ENCODE results near the gene DACT2.

DNA sequence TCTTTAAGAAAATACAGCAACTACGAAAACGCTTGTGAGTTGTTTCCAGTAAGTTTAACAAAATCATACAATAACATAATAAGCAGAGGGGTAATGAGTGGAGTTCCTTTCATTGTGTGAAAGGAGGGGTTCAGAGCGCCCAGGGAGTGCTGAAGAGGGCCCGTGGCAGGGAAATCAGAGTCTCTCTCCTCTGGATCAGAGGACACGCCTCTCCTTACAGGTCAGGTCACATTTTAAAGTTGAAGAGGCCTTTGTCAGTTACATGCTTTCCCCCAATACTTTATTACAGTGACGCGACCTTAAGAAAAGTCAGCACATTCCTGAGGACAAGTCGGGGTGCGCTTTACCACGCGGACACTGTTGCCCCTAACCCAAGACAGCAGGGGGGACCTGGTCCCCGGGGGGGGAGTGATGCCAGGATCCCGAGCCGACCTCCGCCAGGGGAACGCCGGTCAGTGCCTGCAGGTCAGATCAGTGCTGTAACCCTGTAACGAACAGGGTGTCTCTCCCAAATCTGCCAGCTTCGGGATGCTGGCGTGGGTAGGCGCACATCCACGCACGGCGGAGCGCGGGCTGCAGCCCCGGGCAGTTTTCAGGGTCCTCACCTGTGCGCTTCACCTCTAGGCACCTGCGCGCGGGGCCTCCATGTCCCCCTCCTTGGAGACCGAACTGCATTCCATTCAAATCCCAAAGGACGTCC is 848 bp downstream of the DACT2 start:
- TF ChIP-seq, protein P1, sequence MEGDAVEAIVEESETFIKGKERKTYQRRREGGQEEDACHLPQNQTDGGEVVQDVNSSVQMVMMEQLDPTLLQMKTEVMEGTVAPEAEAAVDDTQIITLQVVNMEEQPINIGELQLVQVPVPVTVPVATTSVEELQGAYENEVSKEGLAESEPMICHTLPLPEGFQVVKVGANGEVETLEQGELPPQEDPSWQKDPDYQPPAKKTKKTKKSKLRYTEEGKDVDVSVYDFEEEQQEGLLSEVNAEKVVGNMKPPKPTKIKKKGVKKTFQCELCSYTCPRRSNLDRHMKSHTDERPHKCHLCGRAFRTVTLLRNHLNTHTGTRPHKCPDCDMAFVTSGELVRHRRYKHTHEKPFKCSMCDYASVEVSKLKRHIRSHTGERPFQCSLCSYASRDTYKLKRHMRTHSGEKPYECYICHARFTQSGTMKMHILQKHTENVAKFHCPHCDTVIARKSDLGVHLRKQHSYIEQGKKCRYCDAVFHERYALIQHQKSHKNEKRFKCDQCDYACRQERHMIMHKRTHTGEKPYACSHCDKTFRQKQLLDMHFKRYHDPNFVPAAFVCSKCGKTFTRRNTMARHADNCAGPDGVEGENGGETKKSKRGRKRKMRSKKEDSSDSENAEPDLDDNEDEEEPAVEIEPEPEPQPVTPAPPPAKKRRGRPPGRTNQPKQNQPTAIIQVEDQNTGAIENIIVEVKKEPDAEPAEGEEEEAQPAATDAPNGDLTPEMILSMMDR (conservative IDR thresholded peaks at IDR 0.05 in 1 of 2, IDR thresholded peaks at IDR 0.05 in 1 of 2; ENCODE audit: low read depth in 1 of 2, low read length in 2 of 2), result no peak
- TF ChIP-seq EZH2 (IDR thresholded peaks at IDR 0.05; ENCODE audit: low read length, missing control alignments), result no peak
